Mucosa of descending colon (tissue), 3 donors: ENCODE measurements around the gene EPHX1. TPM values are rescaled to one million over a fixed set of nuclear protein-coding genes. Genes with fewer than 3 reads are reported as not detected.
A peak's percentile ranks its signal among the peaks of the same experiment; 100 is the strongest.

ENCODE experiments used
- ATAC-seq: fragments of 200-7000 bp; cut with Tn5 transposase; one replicate; pipeline ENCODE4 v1.9.1; 2020; ENCODE audit warnings: mild to moderate bottlenecking, moderate library complexity
- DNase-seq, 3 donors: peaks; one replicate each; pipeline ENCODE4 v3.0.0-alpha.2; 2020
- H3K36me3 ChIP-seq: fragments of 200-600 bp; one replicate; pipeline ENCODE4 v1.8.0; 2021; ENCODE audit warnings: low read depth, mild to moderate bottlenecking
- H3K4me1 ChIP-seq: fragments of 200-600 bp; one replicate; pipeline ENCODE4 v1.8.0; 2021; ENCODE audit warnings: low read depth, mild to moderate bottlenecking
- H3K4me3 ChIP-seq: fragments of 200-600 bp; one replicate; pipeline ENCODE4 v1.8.0; 2021; ENCODE audit warnings: mild to moderate bottlenecking
- H3K9me3 ChIP-seq: fragments of 200-600 bp; one replicate; pipeline ENCODE4 v1.8.0; 2021; ENCODE audit warnings: mild to moderate bottlenecking
- intact Hi-C, 2 donors: fragments of 100-400 bp; cut with DNase I in 1 of 2; cut with micrococcal nuclease in 1 of 2; formaldehyde crosslinking; loops; one replicate each; pipeline versions ENCODE4 v1.11.0 to v1.11.1; 2022; cut with DNase I, micrococcal nuclease
- total RNA-seq, 3 donors: library from RNA; stranded (reverse); fragmentation: NEBNext Ultra II Directional in 2 of 3; extraction: Animal tissue kit (Norgen Biotek cat#: 25700) in 2 of 3; gene quantifications; one replicate each; pipeline versions ENCODE4 v1.2.1 to v1.2.4, GENCODE V29; 2021 to 2023
- TF ChIP-seq, protein P1 (sequence below): fragments of 200-600 bp; IDR thresholded peaks from one replicate; pipeline ENCODE4 v1.8.0; 2022; ENCODE audit warnings: antibody characterized with exemption, mild to moderate bottlenecking
- donor health status: DM: no; HTN: no; CAD: no; lungs with moderate emphysema.
- donor health status: DM: no; HTN: no; CAD: no.
- donor health status: DM: no; HTN: yes; CAD: no.

The EPHX1 gene
- total RNA-seq, 3 donors from 2014 or later, result 48.8 to 86.3 (median 68.0) TPM

- Histone ChIP-seq H3K4me1 (peaks cover 27% of the 10 kb centered on the region), H3K4me3 (no peak overlapping the region), H3K9me3 (no peaks in the 10 kb centered on the region), H3K36me3 (no peaks in the 10 kb centered on the region)
- ATAC-seq (no peak), DNase-seq (peak in 2 of 3 donors; percentile 18 to 32)
- TF ChIP-seq, protein P1, sequence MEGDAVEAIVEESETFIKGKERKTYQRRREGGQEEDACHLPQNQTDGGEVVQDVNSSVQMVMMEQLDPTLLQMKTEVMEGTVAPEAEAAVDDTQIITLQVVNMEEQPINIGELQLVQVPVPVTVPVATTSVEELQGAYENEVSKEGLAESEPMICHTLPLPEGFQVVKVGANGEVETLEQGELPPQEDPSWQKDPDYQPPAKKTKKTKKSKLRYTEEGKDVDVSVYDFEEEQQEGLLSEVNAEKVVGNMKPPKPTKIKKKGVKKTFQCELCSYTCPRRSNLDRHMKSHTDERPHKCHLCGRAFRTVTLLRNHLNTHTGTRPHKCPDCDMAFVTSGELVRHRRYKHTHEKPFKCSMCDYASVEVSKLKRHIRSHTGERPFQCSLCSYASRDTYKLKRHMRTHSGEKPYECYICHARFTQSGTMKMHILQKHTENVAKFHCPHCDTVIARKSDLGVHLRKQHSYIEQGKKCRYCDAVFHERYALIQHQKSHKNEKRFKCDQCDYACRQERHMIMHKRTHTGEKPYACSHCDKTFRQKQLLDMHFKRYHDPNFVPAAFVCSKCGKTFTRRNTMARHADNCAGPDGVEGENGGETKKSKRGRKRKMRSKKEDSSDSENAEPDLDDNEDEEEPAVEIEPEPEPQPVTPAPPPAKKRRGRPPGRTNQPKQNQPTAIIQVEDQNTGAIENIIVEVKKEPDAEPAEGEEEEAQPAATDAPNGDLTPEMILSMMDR, result no peak
- intact Hi-C loops, result no loop called here
Observed at GRCh38 chr1:225892307-225892706, 82.4 kb downstream of the EPHX1 start.

Other genes with a start within 250 kb of the EPHX1 start
- 100 to 1,000 TPM in 1 of 3 donors, 10 to 100 TPM in 2; 17.6 to 130 (median 41.3) TPM for gene ENAH, start 157.0 kb upstream of the EPHX1 start, total RNA-seq
- 100 to 1,000 TPM; 168 to 208 (median 187) TPM for gene SRP9, start 32.3 kb upstream of the EPHX1 start, total RNA-seq
- gene TMEM63A, start 72.3 kb downstream of the EPHX1 start, total RNA-seq, result 100 to 1,000 TPM; 115 to 192 (median 147) TPM
- 100 to 1,000 TPM in 1 of 3 donors, 10 to 100 TPM in 2; 27.3 to 199 (median 60.3) TPM for gene LEFTY1, start 79.0 kb downstream of the EPHX1 start, total RNA-seq
- 10 to 100 TPM; 33.0 to 43.6 (median 38.3) TPM for gene PYCR2, start 114.1 kb downstream of the EPHX1 start, total RNA-seq
- gene LEFTY2, start 131.1 kb downstream of the EPHX1 start, total RNA-seq, result under 1 TPM; 0.32 to 0.77 (median 0.35) TPM
- gene SDE2, start 189.2 kb downstream of the EPHX1 start, total RNA-seq, result 10 to 100 TPM; 14.1 to 21.0 (median 15.0) TPM